ELR (cell line): ENCODE data around the gene APIP.

Experiments used
- DNase-seq: peaks from one replicate; pipeline ENCODE4 v3.0.0-alpha.2; 2015; ENCODE audit warnings: low read depth

APIP gene, protein sequence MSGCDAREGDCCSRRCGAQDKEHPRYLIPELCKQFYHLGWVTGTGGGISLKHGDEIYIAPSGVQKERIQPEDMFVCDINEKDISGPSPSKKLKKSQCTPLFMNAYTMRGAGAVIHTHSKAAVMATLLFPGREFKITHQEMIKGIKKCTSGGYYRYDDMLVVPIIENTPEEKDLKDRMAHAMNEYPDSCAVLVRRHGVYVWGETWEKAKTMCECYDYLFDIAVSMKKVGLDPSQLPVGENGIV

DNA sequence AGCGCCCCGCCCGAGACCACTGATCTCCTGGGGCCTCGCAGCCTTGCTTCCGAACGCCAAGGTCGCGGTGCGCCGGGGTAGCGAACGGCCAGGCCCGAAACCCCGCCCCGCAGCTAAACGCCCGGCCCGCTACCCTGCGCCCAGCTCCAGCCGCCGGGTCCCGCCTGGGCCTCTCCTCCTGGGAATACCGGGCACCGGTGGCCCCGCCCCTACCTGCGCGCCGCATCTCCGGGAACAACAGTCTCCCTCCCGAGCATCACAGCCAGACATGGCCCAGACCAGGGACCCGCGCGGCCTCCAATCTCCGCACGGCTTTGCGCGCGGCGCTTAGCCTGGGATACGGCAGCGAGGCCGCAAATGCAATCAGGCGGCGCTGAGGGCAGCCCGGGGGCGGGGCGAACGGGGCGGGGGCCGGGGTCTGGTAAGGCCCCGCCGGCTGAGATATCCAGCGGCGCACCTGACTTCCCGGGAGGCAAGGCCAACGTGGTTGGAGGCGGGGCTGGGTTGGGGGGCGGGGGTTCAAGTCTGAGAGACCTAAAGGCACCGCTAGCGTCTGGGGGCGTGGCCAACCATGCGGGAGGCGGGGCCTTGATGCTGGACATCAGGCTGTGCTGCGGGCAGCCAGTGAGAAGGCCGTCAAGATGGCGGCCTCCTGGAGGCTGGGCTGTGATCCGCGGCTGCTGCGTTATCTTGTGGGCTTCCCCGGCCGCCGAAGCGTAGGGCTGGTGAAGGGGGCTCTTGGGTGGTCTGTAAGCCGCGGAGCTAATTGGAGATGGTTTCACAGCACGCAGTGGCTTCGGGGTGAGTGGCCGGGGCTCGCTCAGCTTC lies at the start of gene APIP, which contains the start of gene PDHX:
Gene APIP (minus strand): TSS at position 365 of the 828 bp plus-strand sequence. CDS start 95 bp downstream, at position 270.
Gene PDHX (plus strand): TSS at position 604 of the 828 bp plus-strand sequence. CDS start 38 bp downstream, at position 642.
- DNase-seq, result peak; percentile 99

DNA sequence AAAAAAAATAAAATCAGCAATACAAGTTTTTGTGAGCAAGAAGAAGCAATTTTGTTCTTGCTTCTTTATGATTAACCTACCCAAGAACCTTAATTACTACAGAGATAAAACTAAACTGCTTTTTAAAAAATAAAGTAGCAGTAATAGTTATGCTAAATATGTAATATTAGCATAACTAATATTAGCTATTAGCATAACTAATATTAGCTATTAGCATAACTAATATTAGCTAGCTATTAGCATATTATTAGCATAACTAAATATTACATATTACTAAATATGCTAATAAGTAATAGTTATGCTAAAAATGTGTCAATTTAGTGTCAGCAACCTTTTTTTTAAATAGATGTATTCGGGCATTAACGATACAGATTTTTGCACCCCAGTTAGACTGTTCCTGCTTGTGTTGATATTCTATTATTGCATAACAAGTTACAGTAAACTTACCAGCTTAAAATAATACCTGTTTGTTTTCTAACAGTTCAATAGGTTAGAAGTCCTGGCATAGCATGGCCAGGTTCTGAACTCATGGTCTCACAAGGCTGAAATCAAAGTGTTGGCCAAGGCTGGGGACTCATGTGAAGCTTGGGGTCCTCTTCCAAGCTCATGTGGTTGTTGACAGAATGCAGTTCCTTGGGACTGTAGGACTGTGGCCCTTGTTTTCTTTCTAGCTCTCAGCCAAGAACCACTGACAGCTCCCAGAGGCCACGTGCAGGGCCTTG lies 48.6 kb upstream of the APIP start:
- no peak for DNase-seq

DNA sequence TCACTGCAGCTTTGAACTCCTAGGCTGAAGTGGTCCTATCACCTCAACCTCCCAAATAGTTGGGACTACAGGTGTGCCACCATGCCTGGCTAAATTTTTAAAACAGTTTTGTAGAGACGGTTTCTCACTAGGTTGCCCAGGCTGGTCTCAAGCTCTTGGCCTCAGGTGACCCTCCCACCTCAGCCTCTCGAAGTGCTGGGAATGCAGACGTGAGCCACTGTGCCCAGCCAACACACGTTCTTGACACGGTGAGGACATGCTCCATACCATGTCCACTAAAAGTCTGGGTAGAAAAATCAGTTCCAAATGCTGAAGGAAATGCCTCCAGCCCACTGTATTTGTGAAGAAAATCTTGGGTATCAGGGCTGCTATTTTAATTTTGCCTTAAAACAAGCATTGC lies 47.2 kb upstream of the APIP start:
- no peak for DNase-seq

DNA sequence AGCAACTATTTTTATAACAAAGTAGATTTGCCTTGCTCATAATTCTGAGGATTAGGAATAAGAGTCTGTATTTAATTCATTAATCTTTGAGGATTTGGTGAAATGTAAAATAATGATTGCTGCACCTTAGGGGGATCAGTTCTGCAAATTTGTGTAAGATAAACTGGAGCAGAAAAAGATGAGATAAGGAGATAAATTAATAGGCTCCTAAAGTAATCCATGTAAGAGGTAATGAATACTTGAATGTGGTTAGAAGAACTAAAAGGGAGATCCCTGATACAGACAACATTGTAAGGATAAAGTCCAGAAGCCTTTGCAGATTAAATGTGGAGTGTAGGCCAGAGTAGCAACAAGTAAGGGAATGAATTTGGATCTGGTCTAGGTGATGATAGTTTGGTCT lies 45.9 kb upstream of the APIP start:
- DNase-seq, result no peak

DNA sequence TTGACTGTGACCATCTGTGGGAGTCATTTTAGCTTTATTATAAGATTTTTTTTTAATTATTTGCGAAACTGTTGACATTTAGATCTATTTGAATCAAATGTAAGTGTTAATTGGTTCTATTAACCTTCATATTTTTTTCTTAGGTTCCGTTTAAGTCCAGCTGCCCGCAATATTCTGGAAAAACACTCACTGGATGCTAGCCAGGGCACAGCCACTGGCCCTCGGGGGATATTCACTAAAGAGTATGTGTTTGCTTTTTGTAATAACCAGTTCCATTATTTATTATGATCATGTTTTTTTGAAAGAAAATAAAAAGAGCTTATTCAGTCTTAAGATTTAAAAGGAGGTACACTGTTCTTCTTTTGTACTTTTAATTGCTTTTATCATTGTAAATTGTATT lies 44.1 kb upstream of the APIP start:
- no peak for DNase-seq

DNA sequence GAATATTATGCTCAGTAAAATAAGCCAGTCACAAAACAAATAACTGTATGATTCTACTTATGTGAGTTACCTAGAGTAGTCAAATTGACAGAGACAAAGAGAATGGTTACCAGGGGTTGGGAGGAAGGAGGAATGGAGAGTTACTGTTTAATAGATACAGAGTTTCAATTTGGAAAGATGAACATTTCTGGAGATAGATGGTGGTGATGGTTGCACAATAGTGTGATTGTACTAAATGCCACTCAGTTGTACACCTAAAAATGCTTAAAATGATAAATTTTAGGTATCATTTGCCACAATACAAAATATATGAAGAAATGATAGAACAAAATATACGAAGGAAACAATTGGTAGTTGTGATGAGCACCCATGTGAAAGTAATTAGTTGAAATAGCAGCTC lies 43.6 kb upstream of the APIP start:
- DNase-seq, result no peak

DNA sequence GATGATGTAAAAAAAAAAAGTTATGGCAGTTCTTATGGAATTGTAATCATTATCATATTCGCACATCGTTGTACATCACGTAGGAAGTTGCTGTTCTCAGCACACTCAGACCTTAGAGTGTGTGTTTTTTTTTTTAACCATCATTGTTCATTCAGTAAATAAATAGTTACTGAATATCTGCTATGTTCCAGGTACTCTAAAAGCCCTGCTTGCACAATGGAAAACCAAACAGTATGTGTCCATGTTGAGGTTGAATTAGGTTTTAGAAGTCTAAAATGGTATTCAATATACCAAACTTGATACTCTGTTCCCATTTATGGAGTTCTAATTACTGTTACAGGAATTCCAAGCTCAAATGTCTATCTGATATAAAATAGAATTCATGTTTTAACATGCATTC lies 41.4 kb upstream of the APIP start:
- DNase-seq, result no peak

DNA sequence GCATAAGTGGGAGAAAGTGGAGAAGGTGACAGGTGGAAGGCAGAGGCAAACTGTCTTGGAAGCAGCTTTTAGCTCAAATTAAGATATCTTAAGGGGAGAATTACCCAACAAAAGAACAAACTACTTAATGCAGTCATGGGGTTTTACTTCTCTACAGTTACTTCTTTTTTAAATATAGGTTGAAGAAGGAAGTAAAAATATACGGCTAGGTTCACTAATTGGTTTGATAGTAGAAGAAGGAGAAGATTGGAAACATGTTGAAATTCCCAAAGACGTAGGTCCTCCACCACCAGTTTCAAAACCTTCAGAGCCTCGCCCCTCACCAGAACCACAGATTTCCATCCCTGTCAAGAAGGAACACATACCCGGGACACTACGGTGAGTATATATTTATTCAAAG lies 41.0 kb upstream of the APIP start:
- DNase-seq, result no peak

DNA sequence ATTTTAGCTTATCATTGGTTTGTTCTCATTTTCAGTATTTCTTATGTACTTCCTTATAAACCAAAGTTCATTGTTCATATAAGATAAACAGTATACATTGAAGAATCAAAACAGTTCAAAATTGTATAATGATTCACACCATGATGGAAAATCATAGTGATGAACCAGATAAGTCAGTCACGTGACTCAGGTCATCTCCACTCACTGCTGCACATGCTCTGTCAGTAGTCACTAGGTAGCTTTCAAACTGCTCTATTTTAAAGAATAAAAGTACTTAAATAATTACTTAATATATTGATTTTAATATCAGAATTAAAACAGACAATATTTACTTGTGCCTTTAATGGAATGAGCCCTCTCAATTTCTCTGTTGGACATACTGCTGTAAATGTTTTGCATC lies 37.8 kb upstream of the APIP start:
- peak; percentile 47 for DNase-seq

DNA sequence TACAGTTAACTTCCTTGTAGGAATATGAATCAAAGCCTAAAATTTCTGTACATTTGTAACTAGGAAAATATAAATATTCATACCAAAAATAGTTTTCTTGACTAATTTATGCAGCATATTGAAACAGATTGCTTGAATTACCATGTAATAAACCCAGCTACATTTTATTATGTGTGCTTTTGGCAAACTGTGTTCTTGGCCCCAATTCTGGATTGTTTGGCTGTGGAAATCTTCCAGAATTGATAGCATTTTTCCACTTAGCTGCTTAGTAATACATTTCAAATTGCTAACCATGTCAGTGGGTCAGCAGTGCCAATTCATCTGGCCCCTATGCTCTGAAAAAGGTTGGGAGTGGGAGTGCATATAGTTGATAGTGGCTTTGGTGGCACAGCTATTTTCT lies 32.5 kb upstream of the APIP start:
- DNase-seq, result no peak

DNA sequence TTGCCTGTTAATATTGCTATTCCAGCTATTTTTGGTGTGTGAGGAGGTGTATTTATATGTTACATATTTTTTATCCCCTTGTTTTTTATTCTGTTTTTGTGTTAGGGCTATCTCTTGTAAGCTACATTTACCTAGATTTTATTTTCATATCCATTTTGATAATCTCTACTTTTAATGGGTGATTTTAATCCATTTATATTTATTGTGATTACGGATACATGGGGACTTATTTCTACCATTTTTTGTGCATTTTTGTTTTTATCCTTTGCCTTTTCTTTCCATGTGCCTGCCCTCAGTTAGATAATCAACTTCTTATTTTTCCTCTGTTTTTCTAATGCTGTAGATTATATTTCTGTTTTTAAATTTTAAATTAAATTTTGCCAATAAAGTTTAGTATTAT lies 28.5 kb upstream of the APIP start:
- DNase-seq, result no peak

DNA sequence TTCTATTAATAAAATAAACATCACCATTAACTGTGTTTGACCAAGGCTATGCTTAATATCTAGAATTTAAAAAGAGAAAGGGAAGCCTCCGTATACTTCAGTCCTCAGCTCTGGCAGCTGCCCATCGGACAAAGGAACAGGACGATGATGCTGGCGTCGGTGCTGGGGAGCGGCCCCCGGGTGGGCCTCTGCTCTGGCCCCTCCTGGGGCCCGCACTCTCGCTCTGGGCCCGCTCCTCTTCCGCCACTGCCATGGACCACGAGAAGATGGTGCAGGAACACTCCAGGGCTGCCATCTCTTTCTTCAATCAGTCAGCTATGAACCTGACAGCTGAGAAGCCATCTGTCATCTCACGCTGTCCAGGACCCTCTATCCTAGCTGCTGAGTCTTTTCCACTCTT lies 25.5 kb upstream of the APIP start:
- DNase-seq, result no peak

DNA sequence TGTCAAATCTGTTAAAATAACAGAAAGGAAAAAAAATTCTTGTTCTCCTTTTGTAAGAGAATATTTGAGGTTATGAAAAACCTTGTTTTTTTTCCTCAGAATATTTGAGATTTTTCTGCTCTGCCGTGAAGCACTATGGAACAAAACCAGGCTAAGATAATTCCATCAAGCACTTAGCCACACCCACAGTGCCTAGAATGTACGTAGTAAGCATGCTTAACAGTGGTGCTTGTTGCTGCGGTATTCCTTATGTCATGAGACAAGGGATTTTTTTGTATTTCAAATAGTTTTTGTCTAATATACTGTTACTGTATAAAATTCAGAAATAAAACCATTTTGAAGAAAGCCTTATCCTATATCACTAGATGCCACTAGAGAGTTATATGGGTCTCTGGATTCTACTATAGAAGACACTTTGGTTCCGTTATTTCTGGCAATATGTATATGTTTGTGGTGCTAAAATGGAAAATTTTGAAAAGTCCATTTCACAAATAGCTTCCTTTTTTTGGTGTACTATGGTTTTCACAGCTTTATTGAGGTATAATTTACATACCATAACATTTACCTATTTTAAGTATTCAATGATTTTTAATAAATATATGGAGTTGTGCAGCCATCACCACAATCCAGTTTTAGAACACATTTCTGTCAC lies 24.0 kb upstream of the APIP start:
- peak; percentile 30 for DNase-seq

DNA sequence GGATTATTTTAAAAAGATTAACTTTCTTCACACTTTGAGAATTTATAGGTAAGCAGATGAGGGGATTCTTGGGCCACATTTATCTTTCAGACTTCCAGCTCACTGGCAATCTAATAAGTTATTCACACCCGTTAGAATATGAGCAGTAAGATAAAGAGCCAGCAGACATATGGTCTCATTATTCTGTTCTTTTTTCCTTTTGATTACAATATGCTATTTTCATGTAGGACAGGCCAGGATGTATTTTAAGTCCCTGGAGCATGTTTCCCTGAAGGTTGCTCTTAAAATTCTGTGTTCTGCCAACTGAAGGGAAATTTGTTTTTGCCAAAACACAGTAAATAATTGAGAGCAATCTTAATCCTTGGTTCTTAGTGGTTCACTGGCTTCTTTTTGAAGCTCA lies 22.4 kb upstream of the APIP start:
- no peak for DNase-seq

DNA sequence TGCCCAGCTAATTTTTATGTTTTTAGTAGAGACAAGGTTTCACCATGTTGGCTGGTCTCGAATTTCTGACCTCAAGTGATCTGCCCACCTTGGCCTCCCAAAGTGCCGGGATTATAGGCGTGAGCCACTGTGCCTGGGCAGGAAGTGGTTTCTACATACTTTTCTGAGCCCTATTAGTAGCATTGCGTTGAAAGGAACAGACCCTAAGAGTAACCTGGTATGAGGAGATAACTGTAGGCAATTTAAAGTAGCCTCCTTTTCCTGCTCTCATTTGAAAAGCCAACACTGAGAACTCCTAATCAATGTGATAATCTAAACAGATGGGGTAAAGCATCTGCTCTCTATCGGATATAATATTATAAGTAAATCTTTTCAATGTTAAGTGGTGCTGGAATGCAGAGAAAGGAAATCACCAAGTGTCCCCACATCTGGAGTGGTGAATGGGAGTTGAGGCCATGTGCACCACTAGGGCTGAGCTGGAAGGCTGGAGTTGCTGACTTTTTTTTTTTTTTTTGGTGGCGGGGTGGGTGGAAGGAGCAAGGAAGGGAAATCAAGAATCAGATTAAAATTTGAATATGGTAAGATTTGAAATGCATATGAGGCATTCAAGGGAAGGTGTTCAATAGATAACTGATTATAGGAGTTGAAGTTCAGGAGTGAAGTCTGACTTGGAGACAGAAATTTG lies 20.9 kb upstream of the APIP start:
- no peak for DNase-seq

DNA sequence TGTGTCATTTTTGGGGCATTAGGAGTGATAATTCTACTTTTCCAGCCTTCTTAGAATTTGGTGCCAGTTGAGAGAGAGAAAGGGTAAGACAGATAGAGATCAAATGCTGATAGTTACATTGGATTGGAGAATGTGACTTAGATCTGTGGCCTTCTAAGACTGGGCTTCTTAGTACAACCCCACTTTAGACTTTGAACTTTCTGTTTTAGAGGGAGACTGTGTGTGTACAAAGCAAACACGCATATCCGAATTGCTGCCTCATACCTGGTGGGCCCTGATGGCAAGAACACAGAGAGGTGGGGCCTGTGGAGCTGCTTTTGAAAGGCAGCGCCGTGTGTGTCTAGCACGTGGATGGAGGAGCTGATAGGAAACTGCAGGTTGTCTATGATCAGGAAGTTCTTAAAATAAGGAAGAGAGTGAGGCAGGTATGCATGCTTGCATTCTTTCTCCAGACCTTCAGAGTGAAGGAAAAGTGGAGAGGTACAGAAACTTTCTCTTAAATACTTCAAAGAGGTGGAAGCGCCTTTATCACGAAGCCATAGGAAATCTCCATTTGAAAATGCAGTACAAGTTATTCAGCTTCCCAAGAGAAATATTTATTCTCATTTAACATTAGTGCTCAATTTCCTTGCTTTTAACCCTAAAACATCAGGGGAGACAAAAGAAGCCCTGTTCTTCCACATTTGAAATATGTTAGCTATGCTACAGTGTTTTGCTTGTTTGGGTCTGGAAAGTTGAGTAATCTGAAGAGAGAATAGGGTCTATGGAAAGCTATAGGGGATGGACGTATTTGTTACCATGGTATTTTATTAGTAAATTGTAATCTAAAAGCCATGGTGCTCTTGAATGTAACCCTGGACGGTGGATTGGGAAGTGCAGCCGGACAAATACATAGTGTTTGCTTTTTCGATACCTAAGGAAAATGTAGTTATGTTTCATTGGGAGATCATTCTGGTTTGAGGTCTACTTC lies 13.9 kb upstream of the APIP start:
- no peak for DNase-seq

DNA sequence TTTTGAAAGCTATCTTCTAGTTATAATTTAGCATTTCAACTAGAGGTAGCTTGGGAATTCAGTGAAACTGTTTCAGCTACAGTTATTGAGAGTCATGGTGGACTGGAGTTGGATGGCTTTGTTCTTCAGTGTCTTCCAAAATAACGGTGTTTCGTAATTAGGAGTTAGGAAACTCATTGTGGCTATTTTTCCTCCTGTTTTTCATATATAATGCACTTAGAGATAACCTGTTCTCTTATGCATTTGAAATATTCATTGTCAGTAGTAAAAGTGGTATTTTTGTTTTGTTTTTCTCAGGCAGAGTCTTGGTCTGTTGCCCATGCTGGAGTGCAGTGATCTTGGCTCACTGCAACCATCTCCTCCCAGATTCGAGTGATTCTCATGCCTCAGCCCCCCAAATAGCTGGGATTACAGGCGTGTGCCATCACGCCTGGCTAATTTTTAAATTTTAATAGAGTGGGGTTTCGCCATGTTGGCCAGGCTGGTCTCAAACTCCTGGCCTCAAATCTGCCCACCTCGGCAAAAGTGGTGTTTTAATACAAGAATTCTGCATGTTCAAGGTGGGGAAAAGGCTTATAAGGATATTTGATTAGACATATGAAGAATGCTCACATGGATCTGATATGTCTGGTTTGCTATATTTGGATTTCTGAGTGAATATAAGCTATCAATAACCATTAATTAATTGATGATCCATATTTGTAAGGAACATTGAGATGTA lies 12.9 kb upstream of the APIP start:
- no peak for DNase-seq

DNA sequence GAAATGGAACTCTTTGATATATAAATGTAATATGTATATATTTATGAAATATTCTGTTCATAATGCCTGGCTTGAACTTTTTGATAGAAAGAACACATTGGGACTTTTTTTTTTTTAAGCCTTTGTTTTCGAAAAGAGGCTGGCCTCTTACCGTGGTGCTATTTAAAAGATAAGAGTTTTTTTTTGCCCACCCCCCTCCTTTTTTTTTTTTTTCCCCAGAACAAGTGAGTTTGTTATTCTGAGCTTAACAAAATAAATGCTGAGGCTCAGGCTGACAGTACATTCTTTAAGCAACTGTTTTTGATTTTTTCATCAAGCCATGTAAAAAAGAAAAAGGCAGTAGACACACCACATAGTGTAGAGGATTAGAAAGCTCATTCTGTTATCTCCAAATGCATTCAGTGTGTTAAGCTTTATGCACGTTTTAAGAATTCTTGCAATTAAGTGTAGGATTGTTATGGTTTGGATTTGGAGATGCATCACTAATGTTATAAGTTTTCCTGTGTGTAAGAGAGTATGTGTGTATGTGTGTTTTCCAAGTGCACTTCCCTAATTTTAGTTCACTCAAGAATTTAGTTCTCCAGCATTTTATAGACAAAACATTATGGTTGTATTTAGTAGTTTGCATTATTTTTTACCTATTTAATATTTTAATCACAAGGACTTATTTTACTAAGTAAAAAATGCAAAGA lies 12.2 kb upstream of the APIP start:
- no peak for DNase-seq

DNA sequence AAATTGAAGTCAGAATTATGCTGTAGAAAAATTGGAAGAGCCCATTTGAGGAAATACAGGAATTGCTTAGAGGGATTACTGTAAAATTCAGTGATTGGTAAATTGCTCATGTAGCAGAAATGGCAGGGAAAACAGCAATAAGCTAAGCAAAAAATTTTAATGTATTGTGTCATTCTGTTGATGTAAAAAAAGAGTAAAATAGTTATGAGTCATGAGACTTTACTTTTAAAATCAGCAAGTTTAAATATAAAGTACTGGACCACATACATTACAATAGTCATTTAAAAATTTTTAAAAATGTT lies 10.6 kb upstream of the APIP start:
- DNase-seq, result peak; percentile 80
